HepG2 (cell line): ENCODE results near the gene EPHB3. TPM values are rescaled to one million over a fixed set of nuclear protein-coding genes. Genes with fewer than 3 reads are reported as not detected.
A peak's percentile ranks its signal among the peaks of the same experiment; 100 is the strongest.

Experiments
- AHDC1 ChIP-seq: sonication (generic); formaldehyde crosslinking; IDR thresholded peaks from 2 replicates; pipeline ENCODE4 v1.5.1; 2020; ENCODE audit warnings: mild to moderate bottlenecking, missing genetic modification reagents, borderline replicate concordance
- CEBPG ChIP-seq: IDR thresholded peaks from 2 replicates; pipeline ENCODE4 v1.6.1; 2016
- CHCHD3 ChIP-seq: sonication (generic); formaldehyde crosslinking; IDR thresholded peaks from 2 replicates; pipeline ENCODE4 v1.8.0; 2022; ENCODE audit warnings: mild to moderate bottlenecking, missing genetic modification reagents, moderate library complexity
- HINFP ChIP-seq: sonication (generic); formaldehyde crosslinking; IDR thresholded peaks from 2 replicates; pipeline ENCODE4 v1.4.0; 2020; ENCODE audit warnings: low read depth, mild to moderate bottlenecking, missing genetic modification reagents
- KMT2B ChIP-seq: IDR thresholded peaks from 2 replicates; pipeline ENCODE4 v1.6.1; 2016; ENCODE audit warnings: missing genetic modification reagents, missing compliant biosample characterization
- NR3C1 ChIP-seq: sonication (generic); formaldehyde crosslinking; IDR thresholded peaks from 2 replicates; pipeline ENCODE4 v1.4.0; 2020; ENCODE audit warnings: missing genetic modification reagents
- SATB2 ChIP-seq: sonication (generic); formaldehyde crosslinking; IDR thresholded peaks from 2 replicates; pipeline ENCODE4 v1.5.0; 2020; ENCODE audit warnings: missing genetic modification reagents
- TCF7L2 ChIP-seq: IDR thresholded peaks from 2 replicates; pipeline ENCODE4 v1.6.1; 2011; ENCODE audit warnings: mild to moderate bottlenecking, low read depth, low read length, moderate library complexity
- ZBTB43 ChIP-seq: sonication (generic); formaldehyde crosslinking; conservative IDR thresholded peaks from 2 replicates; pipeline ENCODE4 v1.4.0; 2020; ENCODE audit warnings: missing genetic modification reagents
- ZFP82 ChIP-seq: sonication (generic); formaldehyde crosslinking; IDR thresholded peaks from 2 replicates; pipeline ENCODE4 v1.5.1; 2020; ENCODE audit warnings: mild to moderate bottlenecking, missing genetic modification reagents, borderline replicate concordance
- ZFX ChIP-seq: sonication (generic); formaldehyde crosslinking; IDR thresholded peaks from 2 replicates; pipeline ENCODE4 v1.4.0; 2020; ENCODE audit warnings: mild to moderate bottlenecking, low read depth, missing genetic modification reagents, moderate library complexity
- ZNF280D ChIP-seq: sonication (generic); formaldehyde crosslinking; IDR thresholded peaks from 2 replicates; pipeline ENCODE4 v1.5.1; 2020; ENCODE audit warnings: mild to moderate bottlenecking, missing genetic modification reagents
- ZNF556 ChIP-seq: sonication (generic); formaldehyde crosslinking; IDR thresholded peaks from 2 replicates; pipeline ENCODE4 v1.4.0; 2020; ENCODE audit warnings: mild to moderate bottlenecking, missing genetic modification reagents, borderline replicate concordance
- ZNF770 ChIP-seq: sonication (generic); formaldehyde crosslinking; IDR thresholded peaks from 2 replicates; pipeline ENCODE4 v1.5.0; 2020; ENCODE audit warnings: mild to moderate bottlenecking, missing genetic modification reagents
- polyA plus RNA-seq, 8 experiments: library from polyadenylated mRNA; depleted of rRNA in 3 of 8; stranded (reverse) in 7 of 8; unstranded in 1 of 8; fragments of >200 nt; fragmentation: Illumina TruSeq in 4 of 8; extraction: Trizol in 4 of 8; gene quantifications; 2 replicates each; pipeline versions ENCODE4 v1.2.1 to v1.2.3, GENCODE V29; 2011 to 2016; ENCODE audit warnings: low read depth in 4 of 8, missing spikeins in 1 of 8, mixed read lengths in 1 of 8; ENCODE audit not compliant: insufficient read depth in 1 of 8
- total RNA-seq, 5 experiments: library from RNA; depleted of rRNA; stranded (reverse); fragments of >200 nt; fragmentation: Illumina TruSeq; extraction: Trizol; gene quantifications; 2 replicates each; pipeline ENCODE4 v1.2.3, GENCODE V29; 2016; ENCODE audit warnings: low read depth in 1 of 5

EPHB3 gene
- total and polyA plus RNA-seq, 2 of the 13 experiments (the other 11 are each of a cell fraction or from before 2014, with no cell fraction given): 0.01 TPM; not detected in 1

GRCh38 chr3:184513276-184514170 is 48.1 kb upstream of the EPHB3 start (continued):
- TF ChIP-seq AHDC1 (CRISPR knock-in tag): no peak
- TF ChIP-seq CEBPG: no peak
- peak; percentile 69; the same call in 1 of the 2 replicates for TF ChIP-seq HINFP (CRISPR knock-in tag)
- TF ChIP-seq NR3C1: no peak
- TF ChIP-seq KMT2B (CRISPR knock-in tag): no peak
- TF ChIP-seq ZBTB43 (CRISPR knock-in tag): no peak
- TF ChIP-seq TCF7L2: no peak
- TF ChIP-seq ZNF770 (CRISPR knock-in tag): no peak; the same call in 1 of the 2 replicates
- no peak for TF ChIP-seq ZNF556 (CRISPR knock-in tag)
- no peak for TF ChIP-seq ZFP82 (CRISPR knock-in tag)
- TF ChIP-seq ZNF280D: no peak
- no peak for TF ChIP-seq CHCHD3 (CRISPR knock-in tag)
- TF ChIP-seq ZFX (CRISPR knock-in tag): no peak
- TF ChIP-seq SATB2 (CRISPR knock-in tag): no peak
